GM12892 (cell line): Measurements from ENCODE around the gene CIC.

Source experiments
- DNase-seq: peaks from one replicate; pipeline ENCODE4 v3.0.0; 2011; ENCODE audit not compliant: insufficient read length
- FAIRE-seq: peaks from 2 replicates; lab custom pipeline; 2011; peaks lifted over from hg19 to GRCh38; lab: Jason Lieb, UNC
- POLR2A ChIP-seq: IDR thresholded peaks from 2 replicates; pipeline ENCODE4 v1.6.1; 2011; ENCODE audit warnings: low read depth, low read length, control low read depth
- POLR2AphosphoS5 ChIP-seq: IDR thresholded peaks from 2 replicates; pipeline ENCODE4 v1.6.1; 2011; ENCODE audit warnings: low read depth, low read length, control low read depth
- TAF1 ChIP-seq: IDR thresholded peaks from 2 replicates; pipeline ENCODE4 v1.6.1; 2011; ENCODE audit warnings: low read depth, mild to moderate bottlenecking, control low read depth, low read length, borderline replicate concordance

The CIC gene

DNA sequence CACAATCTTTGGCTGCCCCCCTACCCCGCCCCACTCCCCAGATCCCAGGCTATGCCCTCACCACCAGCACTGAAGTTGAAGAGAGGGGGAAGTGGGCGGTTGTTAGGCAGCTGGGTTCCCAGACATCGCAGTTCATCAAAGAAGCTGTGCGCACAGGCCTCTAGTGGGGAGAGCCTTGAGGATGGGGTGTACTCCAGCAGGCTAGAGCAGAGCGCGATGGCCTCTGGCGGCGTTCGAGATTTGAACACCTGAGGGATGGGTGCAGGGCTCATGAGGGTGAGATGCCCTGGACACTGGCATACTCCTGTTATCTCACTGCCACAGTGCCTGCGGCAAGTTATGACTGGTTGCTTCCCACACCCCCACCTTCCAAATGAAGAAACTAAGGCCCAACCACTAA is 36.6 kb upstream of the CIC start:
- FAIRE-seq (no peak), DNase-seq (no peak)
- TF ChIP-seq TAF1 (no peak), POLR2A (no peak), POLR2AphosphoS5 (no peak)

DNA sequence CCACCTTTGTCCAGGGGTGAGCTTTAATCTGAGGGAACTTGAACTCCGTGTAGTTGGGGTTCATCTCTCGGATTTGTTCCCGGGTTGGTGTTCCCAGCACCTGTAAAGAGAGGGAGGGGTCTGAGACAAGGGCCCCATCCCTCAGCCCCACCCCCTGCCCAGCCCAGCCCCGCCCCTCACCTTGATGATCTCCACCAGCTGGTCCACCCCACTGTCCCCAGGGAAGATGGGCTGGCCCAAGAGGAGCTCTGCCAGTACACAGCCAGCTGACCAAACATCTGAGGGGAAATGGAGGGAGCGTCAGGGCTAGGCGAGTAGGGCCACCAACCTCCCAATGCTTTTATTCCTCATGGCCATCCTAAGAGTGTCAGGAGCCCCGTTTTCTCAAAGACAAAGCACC is 35.9 kb upstream of the CIC start:
- FAIRE-seq (no peak), DNase-seq (peak; percentile 17)
- TF ChIP-seq POLR2AphosphoS5 (no peak), POLR2A (no peak), TAF1 (no peak)

DNA sequence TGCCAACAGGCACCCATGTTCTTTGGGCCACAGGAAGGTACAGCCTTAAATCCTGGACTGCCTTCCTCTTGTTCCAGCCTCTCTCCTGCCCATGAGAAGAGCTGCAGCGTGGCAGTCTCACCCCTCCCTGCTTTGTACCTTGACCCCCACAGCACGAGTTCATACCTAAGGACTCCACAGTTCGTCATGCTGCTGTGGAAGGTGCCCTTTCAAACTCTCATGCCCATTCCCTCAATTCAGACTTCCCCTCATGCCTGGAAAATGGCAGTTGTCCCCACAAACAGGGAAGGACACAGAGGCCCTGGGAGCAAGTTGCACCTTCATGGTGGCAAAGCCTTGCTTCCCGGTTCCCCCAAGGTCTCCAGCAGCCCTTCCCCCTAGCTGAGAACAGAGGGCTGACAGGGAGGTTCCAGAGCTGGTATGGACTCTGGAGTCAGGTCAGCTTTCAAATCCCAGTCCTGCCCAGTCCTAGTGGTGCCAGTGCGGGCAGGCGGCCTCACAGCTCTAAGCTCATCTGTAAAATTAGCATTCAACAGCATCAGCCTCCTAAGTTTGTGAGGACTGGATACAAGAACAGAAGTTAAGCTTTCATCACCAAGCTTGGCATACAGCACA is 35.3 kb upstream of the CIC start:
- DNase-seq (no peak), FAIRE-seq (no peak)
- TF ChIP-seq POLR2A (no peak), POLR2AphosphoS5 (no peak), TAF1 (no peak)

DNA sequence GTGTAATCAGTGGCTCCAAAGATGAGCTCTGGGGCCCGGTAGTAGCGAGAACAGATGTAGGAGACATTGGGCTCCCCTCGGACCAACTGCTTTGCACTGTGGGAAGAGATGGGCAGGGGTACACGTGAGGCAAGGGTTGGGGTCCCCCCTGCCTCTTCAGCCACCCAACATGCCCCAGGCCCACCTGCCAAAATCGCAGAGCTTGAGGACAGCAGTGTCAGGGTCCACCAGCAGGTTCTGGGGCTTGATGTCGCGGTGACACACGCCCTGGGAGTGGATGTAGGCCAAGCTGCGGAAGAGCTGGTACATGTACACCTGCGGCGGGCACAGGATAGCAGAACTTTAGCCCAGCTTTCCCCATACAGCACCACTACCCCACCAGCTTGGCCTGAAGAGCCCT is 34.7 kb upstream of the CIC start:
- TF ChIP-seq POLR2AphosphoS5 (no peak), TAF1 (no peak), POLR2A (no peak; the same call in 1 of the 2 replicates)
- no peak for DNase-seq
- FAIRE-seq, result no peak

DNA sequence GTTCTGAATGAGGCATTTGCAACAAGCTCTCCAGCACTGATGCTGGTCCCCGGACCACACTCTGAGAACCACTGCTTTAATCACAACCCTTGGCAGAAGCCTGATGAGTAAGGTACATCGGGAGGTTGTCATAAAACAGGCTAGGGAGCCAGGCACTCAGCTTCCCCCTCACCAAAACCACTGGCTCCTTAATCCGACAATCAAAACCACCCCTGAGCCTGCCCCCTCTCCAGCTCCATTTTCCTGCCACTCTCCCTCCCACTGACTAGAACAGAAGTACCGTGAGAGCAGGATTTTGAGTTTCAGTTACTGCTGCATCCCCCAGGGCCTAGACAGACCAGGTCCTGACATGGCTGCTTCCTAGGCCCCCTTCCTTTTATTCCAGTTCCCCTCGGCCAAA is 33.9 kb upstream of the CIC start:
- DNase-seq (no peak), FAIRE-seq (no peak)
- TF ChIP-seq POLR2AphosphoS5, result no peak
- TF ChIP-seq POLR2A, result no peak
- no peak for TF ChIP-seq TAF1

DNA sequence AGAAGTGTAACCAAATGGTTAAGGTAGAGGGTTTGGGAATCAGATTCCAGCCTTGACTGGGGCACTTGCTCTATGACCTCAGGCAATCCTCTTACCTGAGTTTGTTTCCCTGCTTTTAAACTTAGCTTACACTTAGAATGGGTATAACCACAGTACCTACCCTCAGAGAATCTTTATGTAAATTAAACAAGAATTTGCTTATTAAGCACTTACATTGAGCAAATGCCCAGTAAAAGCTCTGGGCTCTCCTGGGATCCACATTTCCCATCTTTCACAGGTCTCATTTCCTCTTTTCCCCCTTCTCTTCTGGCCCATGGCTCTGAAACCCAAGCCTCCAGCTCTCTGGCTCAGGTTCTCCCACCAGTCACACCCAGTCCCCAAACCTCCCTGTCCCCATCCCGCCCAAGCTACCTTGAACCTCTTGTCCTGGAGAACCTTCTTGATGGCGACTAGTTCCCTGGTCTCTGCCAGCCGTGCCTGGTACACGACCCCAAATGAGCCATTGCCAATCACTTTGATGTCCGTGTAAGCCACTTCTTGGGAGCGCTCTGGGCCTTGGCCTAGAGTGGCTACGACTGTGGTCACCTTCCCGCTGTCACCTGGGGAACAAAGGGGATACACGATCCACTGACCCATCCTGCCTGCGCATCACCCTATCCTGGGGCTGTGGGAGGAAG is 29.4 kb upstream of the CIC start:
- DNase-seq (no peak), FAIRE-seq (no peak)
- TF ChIP-seq POLR2A (no peak), TAF1 (no peak), POLR2AphosphoS5 (no peak)

DNA sequence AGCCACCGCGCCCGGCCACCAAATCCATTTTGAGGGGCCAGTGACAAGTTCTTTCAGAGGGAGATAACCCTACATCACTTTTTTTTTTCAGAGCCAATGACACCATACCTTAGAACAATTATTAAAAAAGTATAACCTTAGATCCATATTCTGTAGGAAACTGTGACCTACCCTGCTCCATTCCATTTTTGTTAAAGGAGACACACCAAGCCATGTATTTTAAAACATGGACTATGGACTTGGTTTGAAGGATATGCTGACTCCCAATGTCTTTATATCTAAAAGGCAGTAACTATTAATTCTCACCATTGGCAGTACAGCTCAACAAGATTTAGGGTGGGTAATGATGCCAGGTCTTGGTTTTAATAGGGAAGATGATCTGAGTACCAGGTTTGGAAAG is 27.8 kb upstream of the CIC start:
- DNase-seq (no peak), FAIRE-seq (no peak)
- TF ChIP-seq POLR2A (no peak), TAF1 (no peak), POLR2AphosphoS5 (no peak)

DNA sequence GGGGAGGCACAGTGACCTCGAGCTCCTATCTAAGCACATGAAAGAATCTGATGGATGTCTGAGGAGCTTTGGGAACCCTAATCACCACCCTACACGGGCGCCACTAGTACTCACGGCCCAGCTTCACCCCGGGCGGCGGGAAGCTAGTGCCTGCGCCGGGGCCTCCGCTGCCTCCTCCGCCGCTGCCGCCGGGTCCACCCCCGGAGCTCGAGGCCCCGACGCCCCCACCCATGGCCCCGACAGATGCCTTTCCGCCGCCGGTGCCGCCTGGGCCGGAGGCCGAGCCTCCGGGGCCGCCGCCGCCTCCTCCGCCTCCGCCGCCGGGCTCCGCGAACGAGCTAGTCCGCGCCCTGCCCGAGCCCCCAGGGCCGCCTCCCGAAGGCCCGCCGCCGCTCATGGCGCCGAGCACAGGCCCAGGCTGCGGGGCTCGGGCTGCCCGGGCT is 27.0 kb upstream of the CIC start:
- DNase-seq, result no peak
- FAIRE-seq, result no peak
- TF ChIP-seq POLR2A (no peak), TAF1 (no peak), POLR2AphosphoS5 (no peak; the same call in 1 of the 2 replicates)

DNA sequence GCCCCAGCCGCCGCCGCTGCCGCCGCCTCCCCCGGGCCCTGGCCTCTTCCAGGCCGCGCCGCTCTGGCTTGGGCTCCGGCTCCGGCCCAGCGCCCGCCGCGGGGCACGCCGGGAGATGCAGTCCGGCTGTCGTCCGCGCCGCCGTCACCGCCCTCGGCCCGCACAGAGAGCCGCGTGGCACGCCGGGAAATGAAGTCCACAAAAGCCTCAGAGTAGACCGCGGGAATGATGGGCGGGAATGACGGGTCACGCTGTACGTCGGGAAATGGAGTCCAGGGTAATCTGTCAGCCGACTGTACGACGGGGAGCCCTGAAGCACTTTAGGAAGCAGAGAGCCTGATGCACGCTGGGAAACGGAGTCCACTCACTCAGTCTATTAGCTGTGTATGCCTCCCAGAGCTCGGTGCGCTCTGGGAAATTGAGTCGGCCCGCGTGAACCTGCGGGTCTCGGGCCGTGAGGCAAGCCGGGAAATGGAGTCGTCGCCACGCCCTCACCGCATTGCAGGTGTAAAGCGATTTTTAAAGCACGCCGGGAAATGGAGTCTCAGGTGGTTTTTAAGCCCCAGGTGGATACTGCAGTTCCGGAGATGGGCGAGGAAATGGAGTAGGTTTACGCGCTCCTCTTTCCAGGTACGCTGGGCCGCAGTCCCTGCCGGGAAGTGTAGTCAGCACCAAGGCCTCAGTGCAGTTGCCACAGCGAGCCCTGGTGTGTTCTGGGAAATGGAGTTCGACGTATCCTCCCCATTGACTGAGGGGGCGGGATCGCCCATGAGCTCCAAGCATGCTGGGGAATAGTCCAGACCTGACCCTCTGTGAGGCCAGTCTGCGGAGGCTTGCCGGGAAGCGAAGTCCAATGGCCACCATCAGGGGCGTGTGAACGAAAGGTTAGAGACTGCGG is 26.3 kb upstream of the CIC start, which contains the start of gene GSK3A:
TSS of gene GSK3A (minus strand) at position 91 of the 898 bp plus-strand sequence. CDS start 137 bp downstream, outside the sequence.
- DNase-seq (peak; percentile 88), FAIRE-seq (peak; percentile 98)
- TF ChIP-seq POLR2A, result peak; percentile 86
- TF ChIP-seq POLR2AphosphoS5, result peak; percentile 73
- peak; percentile 69 for TF ChIP-seq TAF1

DNA sequence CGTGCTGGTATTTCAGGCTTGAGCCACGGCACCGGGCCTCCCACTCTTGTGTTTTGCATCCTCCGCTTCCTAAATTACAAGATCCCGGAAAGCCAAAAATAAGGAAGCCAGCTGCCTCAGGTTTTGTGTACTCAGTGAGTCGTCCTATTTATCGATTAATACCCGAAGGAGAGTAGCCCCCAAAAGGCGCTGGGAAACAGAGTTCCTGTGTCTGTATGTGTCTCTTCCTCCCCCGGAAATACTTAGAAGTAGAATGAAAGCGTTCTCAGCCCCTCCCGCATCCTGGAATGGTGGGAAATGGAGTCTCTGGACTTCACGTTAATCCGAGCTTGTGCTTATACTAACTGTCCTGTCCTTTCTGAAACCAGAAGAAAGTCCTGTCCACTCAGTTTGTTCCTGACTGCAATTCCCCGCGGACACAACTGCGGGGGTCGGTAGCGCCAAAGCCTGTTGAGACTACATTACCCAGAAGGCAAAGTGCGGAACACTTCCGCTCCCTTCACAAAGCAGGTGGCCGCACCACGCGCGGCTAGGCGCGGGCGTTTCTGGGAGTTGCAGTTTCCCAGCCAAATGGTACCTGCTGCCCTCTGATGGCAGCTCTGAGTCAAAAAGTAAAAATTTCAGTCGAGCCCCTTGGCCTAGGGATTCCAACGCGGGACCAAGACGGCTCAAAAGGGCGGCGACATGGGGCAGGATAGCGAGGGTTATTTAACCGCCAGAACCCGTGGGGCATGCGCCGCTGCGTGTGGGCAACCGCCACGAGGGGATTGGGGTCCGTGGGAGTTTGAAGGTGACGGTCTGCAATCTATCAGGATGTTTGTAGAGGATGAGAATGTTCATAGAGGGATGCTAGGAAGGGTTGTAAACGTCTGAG is 24.5 kb upstream of the CIC start:
- FAIRE-seq, result peak; percentile 96
- TF ChIP-seq TAF1 (peak; percentile 54; the same call in 1 of the 2 replicates), POLR2A (no peak; the same call in 1 of the 2 replicates), POLR2AphosphoS5 (no peak)
- peak; percentile 87 for DNase-seq
